RWPE2 (cell line): ENCODE measurements around the gene TRIM2.

ENCODE experiments used
- ATAC-seq: fragments of 200-7000 bp; cut with Tn5 transposase; 3 replicates; pipeline ENCODE4 v1.9.1; 2021; ENCODE audit warnings: low read depth
- DNase-seq: peaks from one replicate; pipeline ENCODE4 v3.0.0-alpha.2; 2020; ENCODE audit warnings: low spot score
- H3K27ac ChIP-seq: fragments of 450-650 bp; 2 replicates; pipeline ENCODE4 v1.5.1; 2017; ENCODE audit warnings: mild to moderate bottlenecking; ENCODE audit not compliant: poor library complexity, severe bottlenecking
- H3K27me3 ChIP-seq: fragments of 250-450 bp; sonication (Bioruptor Pico); 2 replicates; pipeline ENCODE4 v1.5.1; 2021; ENCODE audit warnings: mild to moderate bottlenecking, moderate library complexity; ENCODE audit not compliant: insufficient read depth, poor library complexity, severe bottlenecking
- H3K36me3 ChIP-seq: fragments of 250-450 bp; sonication (Bioruptor Pico); 2 replicates; pipeline ENCODE4 v1.5.1; 2020; ENCODE audit warnings: low read depth, mild to moderate bottlenecking, moderate library complexity
- H3K4me1 ChIP-seq: fragments of 250-450 bp; sonication (Bioruptor Pico); 2 replicates; pipeline ENCODE4 v1.5.1; 2021; ENCODE audit warnings: mild to moderate bottlenecking, moderate library complexity; ENCODE audit not compliant: insufficient read depth, poor library complexity, severe bottlenecking
- H3K4me3 ChIP-seq: fragments of 250-450 bp; sonication (Bioruptor Pico); 2 replicates; pipeline ENCODE4 v1.5.1; 2021; ENCODE audit warnings: mild to moderate bottlenecking, moderate library complexity; ENCODE audit not compliant: severe bottlenecking
- H3K9me3 ChIP-seq: fragments of 250-450 bp; sonication (Bioruptor Pico); 2 replicates; pipeline ENCODE4 v1.5.1; 2021; ENCODE audit warnings: mild to moderate bottlenecking, moderate library complexity; ENCODE audit not compliant: severe bottlenecking
- CTCF ChIP-seq: fragments of 450-650 bp; IDR thresholded peaks from one replicate; pipeline ENCODE4 v1.5.1; 2017; ENCODE audit warnings: mild to moderate bottlenecking, moderate library complexity; ENCODE audit not compliant: poor library complexity, severe bottlenecking

Gene TRIM2

GRCh38 chr4:153261461-153261860 lies 57.2 kb downstream of the TRIM2 start:
- no peaks in the 10 kb centered on the region for H3K4me1 ChIP-seq
- H3K27ac ChIP-seq = no peak overlapping the region
- no peak for TF ChIP-seq CTCF
- H3K4me3 ChIP-seq = no peak overlapping the region
- no peak for ATAC-seq
- H3K27me3 ChIP-seq = no peaks in the 10 kb centered on the region
- H3K36me3 ChIP-seq = no peaks in the 10 kb centered on the region
- peaks cover 4% of the 10 kb centered on the region for H3K9me3 ChIP-seq
- no peak for DNase-seq

- TF ChIP-seq CTCF = no peak
- H3K36me3 ChIP-seq = no peaks in the 10 kb centered on the region
- no peak for DNase-seq
- ATAC-seq = no peak
- no peaks in the 10 kb centered on the region for H3K27me3 ChIP-seq
- no peaks in the 10 kb centered on the region for H3K4me1 ChIP-seq
- peaks cover 4% of the 10 kb centered on the region for H3K9me3 ChIP-seq
- H3K27ac ChIP-seq = no peak overlapping the region
- no peak overlapping the region for H3K4me3 ChIP-seq
Observed at GRCh38 chr4:153261914-153262313, 57.7 kb downstream of the TRIM2 start.

- Histone ChIP-seq H3K9me3 (peaks cover 4% of the 10 kb centered on the region), H3K4me3 (no peak overlapping the region), H3K27me3 (no peaks in the 10 kb centered on the region), H3K27ac (no peak overlapping the region), H3K36me3 (no peaks in the 10 kb centered on the region), H3K4me1 (no peaks in the 10 kb centered on the region)
- DNase-seq (no peak), ATAC-seq (no peak)
- no peak for TF ChIP-seq CTCF
Observed at GRCh38 chr4:153265306-153266047, 61.2 kb downstream of the TRIM2 start.

- H3K4me3 ChIP-seq = no peak overlapping the region
- no peak for TF ChIP-seq CTCF
- no peak for ATAC-seq
- H3K9me3 ChIP-seq = peaks cover 3% of the 10 kb centered on the region
- H3K27me3 ChIP-seq = no peaks in the 10 kb centered on the region
- H3K36me3 ChIP-seq = no peaks in the 10 kb centered on the region
- DNase-seq = no peak
- no peaks in the 10 kb centered on the region for H3K4me1 ChIP-seq
- H3K27ac ChIP-seq = no peak overlapping the region
Observed at GRCh38 chr4:153266988-153267387, 62.7 kb downstream of the TRIM2 start.

- no peak for ATAC-seq
- no peaks in the 10 kb centered on the region for H3K9me3 ChIP-seq
- no peaks in the 10 kb centered on the region for H3K36me3 ChIP-seq
- no peaks in the 10 kb centered on the region for H3K4me1 ChIP-seq
- no peak overlapping the region for H3K27ac ChIP-seq
- no peak overlapping the region for H3K4me3 ChIP-seq
- TF ChIP-seq CTCF = no peak
- H3K27me3 ChIP-seq = no peaks in the 10 kb centered on the region
- DNase-seq = no peak
Observed at GRCh38 chr4:153267890-153268289, 63.6 kb downstream of the TRIM2 start.
